GM12878 (cell line): ENCODE results near the gene SUPT3H. TPM values are rescaled to one million over a fixed set of nuclear protein-coding genes. Genes with fewer than 3 reads are reported as not detected.
"Not testable (repeated sequence)": the region's sequence is repeated elsewhere in the genome, so short reads cannot be mapped to it uniquely, and the experiment has no call there.

Source experiments
- ATAC-seq: fragments of 200-7000 bp; cut with Tn5 transposase; 3 replicates; pipeline ENCODE4 v1.9.1; 2020; ENCODE audit warnings: mild to moderate bottlenecking, moderate library complexity
- BruUV-seq: library from RNA; stranded (reverse); fragments of 400-500 nt; replicated peaks from 2 replicates; lab custom pipeline; 2021; lab: Mats Ljungman, UMichigan
- CTCF ChIA-PET: fragments of 300-600 bp; sonication (Branson Sonifier 250); formaldehyde crosslinking; extraction: SDS; loops from one replicate; lab custom pipeline; 2021; ENCODE audit warnings: inconsistent platforms; lab: Yijun Ruan, JAX
- POLR2A ChIA-PET: fragments of 350-600 bp; formaldehyde crosslinking; extraction: SDS; loops from one replicate; lab custom pipeline; 2021; ENCODE audit warnings: inconsistent platforms; lab: Charles Lee
- RAD21 ChIA-PET: fragments of 300-600 bp; sonication (Branson Sonifier 250); formaldehyde crosslinking; loops from one replicate; lab custom pipeline; 2023; ENCODE audit warnings: antibody characterized with exemption; ENCODE audit not compliant: unreplicated experiment; lab: Charles Lee
- SMC1A ChIA-PET: fragments of 300-600 bp; sonication (Branson Sonifier 250); formaldehyde crosslinking; loops from one replicate; lab custom pipeline; 2023; ENCODE audit not compliant: unreplicated experiment, uncharacterized antibody; lab: Charles Lee
- DNase-seq: peaks from one replicate; pipeline ENCODE4 v3.0.0-alpha.2; 2011; ENCODE audit warnings: low read depth, low spot score
- FAIRE-seq: peaks from 3 replicates; lab custom pipeline; 2011; peaks lifted over from hg19 to GRCh38; lab: Jason Lieb, UNC
- H2AFZ ChIP-seq: 2 replicates; pipeline ENCODE4 v1.6.0; 2011; ENCODE audit warnings: low read depth, low read length, control low read depth; ENCODE audit not compliant: control insufficient read depth
- H3K27ac ChIP-seq: 2 replicates; pipeline ENCODE4 v1.5.1; 2011; ENCODE audit warnings: control low read depth; ENCODE audit not compliant: control insufficient read depth, insufficient read depth
- H3K27me3 ChIP-seq, 2 experiments: replicated peaks in 1 of 2; 2 replicates each; pipeline versions ENCODE4 v1.6.0 to v1.6.1; 2011; ENCODE audit warnings: low read length in 1 of 2; ENCODE audit not compliant: control insufficient read depth in 2 of 2, insufficient read depth in 2 of 2
- H3K36me3 ChIP-seq, 2 experiments: 2 replicates each; pipeline ENCODE4 v1.5.1; 2011; ENCODE audit warnings: low read length in 1 of 2; ENCODE audit not compliant: control insufficient read depth in 2 of 2, insufficient read depth in 2 of 2
- H3K4me1 ChIP-seq: 2 replicates; pipeline ENCODE4 v1.6.1; 2011; ENCODE audit warnings: mild to moderate bottlenecking, low read length, moderate library complexity, mixed read lengths; ENCODE audit not compliant: control insufficient read depth, insufficient read depth
- H3K4me2 ChIP-seq: 2 replicates; pipeline ENCODE4 v1.6.0; 2011; ENCODE audit warnings: control low read depth; ENCODE audit not compliant: control insufficient read depth, insufficient read depth
- H3K4me3 ChIP-seq: fragments of 200-600 bp; sonication (generic); 2 replicates; pipeline ENCODE4 v1.5.1; 2016
- H3K79me2 ChIP-seq: 2 replicates; pipeline ENCODE4 v1.6.0; 2011; ENCODE audit warnings: low read length; ENCODE audit not compliant: control insufficient read depth, insufficient read depth
- H3K9ac ChIP-seq: 2 replicates; pipeline ENCODE4 v1.8.0; 2011; ENCODE audit warnings: low read length, control low read depth, mixed read lengths; ENCODE audit not compliant: control insufficient read depth, insufficient read depth
- H3K9me3 ChIP-seq: replicated peaks from 3 replicates; pipeline ENCODE4 v1.5.1; 2011; ENCODE audit warnings: mild to moderate bottlenecking, low read length; ENCODE audit not compliant: control insufficient read depth, insufficient read depth
- H4K20me1 ChIP-seq: 2 replicates; pipeline ENCODE4 v1.6.0; 2011; ENCODE audit not compliant: control insufficient read depth, insufficient read depth
- JUNB ChIP-seq: IDR thresholded peaks from 2 replicates; pipeline ENCODE4 v1.6.1; 2016; ENCODE audit warnings: antibody characterized with exemption, mild to moderate bottlenecking
- WGBS: methylation state at CpG from one replicate; pipeline ENCODE4 v1.1.6; 2016; ENCODE audit warnings: low lambda C conversion rate; ENCODE audit not compliant: insufficient replicate concordance, insufficient coverage; ENCODE audit errors: missing lambda C conversion rate; 5-methylcytosine and 5-hydroxymethylcytosine counted together
- in situ Hi-C: fragments of 300-500 bp; cut with MboI; formaldehyde crosslinking; loops from 9 replicates; pipeline ENCODE4 v1.14.3; 2018; ENCODE audit warnings: mixed read lengths
- intact Hi-C: fragments of 100-400 bp; cut with micrococcal nuclease; formaldehyde crosslinking; loops from one replicate; pipeline ENCODE4 v1.14.2; 2022; ENCODE audit not compliant: unreplicated experiment
- polyA plus RNA-seq, 11 experiments: library from polyadenylated mRNA; depleted of rRNA in 4 of 11; unstranded in 6 of 11; stranded (reverse) in 5 of 11; fragments of >200 nt; fragmentation: Nextera tagmentation in 4 of 11; fragmentation: Illumina TruSeq in 1 of 11; extraction: Ambion mirVana in 4 of 11; extraction: Trizol in 1 of 11; gene quantifications; 1 replicate in 1 of 11; 2 replicates in 10 of 11; pipeline versions ENCODE4 v1.2.1 to v1.2.3, GENCODE V29; 2011 to 2016; ENCODE audit warnings: inconsistent platforms in 2 of 11, missing spikeins in 2 of 11, low read depth in 1 of 11
- total RNA-seq, 4 experiments: library from RNA; depleted of rRNA in 3 of 4; stranded (reverse); fragments of >200 nt in 3 of 4; fragmentation: Illumina TruSeq in 1 of 4; extraction: Trizol in 1 of 4; gene quantifications; 2 replicates each; pipeline versions ENCODE4 v1.2.1 to v1.2.3, GENCODE V29; 2013 to 2021
- TF ChIP-seq, protein P1 (sequence below): fragments of 450-650 bp; IDR thresholded peaks from 2 replicates; pipeline ENCODE4 v1.6.1; 2017; ENCODE audit warnings: mild to moderate bottlenecking, low read depth, inconsistent platforms; ENCODE audit not compliant: poor library complexity, severe bottlenecking

The SUPT3H gene
- total and polyA plus RNA-seq, 10 of the 15 experiments (the other 5 are each of a cell fraction or from before 2014, with no cell fraction given): 0.51 to 3.7 (median 2.0) TPM

- TF ChIP-seq, protein P1, sequence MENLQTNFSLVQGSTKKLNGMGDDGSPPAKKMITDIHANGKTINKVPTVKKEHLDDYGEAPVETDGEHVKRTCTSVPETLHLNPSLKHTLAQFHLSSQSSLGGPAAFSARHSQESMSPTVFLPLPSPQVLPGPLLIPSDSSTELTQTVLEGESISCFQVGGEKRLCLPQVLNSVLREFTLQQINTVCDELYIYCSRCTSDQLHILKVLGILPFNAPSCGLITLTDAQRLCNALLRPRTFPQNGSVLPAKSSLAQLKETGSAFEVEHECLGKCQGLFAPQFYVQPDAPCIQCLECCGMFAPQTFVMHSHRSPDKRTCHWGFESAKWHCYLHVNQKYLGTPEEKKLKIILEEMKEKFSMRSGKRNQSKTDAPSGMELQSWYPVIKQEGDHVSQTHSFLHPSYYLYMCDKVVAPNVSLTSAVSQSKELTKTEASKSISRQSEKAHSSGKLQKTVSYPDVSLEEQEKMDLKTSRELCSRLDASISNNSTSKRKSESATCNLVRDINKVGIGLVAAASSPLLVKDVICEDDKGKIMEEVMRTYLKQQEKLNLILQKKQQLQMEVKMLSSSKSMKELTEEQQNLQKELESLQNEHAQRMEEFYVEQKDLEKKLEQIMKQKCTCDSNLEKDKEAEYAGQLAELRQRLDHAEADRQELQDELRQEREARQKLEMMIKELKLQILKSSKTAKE: no peak
- no peak for TF ChIP-seq JUNB
Measured at GRCh38 chr6:45044086-45044485, 333.6 kb downstream of the SUPT3H start (continued).

- H2AFZ ChIP-seq, FAIRE-seq, ATAC-seq, H3K4me1 ChIP-seq, H4K20me1 ChIP-seq, H3K36me3 ChIP-seq, POLR2A ChIA-PET, BruUV-seq, DNase-seq, H3K9ac ChIP-seq, H3K4me2 ChIP-seq, RAD21 ChIA-PET, H3K79me2 ChIP-seq, H3K27me3 ChIP-seq, H3K9me3 ChIP-seq, H3K4me3 ChIP-seq, CTCF ChIA-PET, in situ Hi-C loops, H3K27ac ChIP-seq, intact Hi-C loops: not testable (repeated sequence)
- SMC1A ChIA-PET: interaction anchor here (1.8 kb wide), 1 partner anchor 41 kb away, joined by 6 read pairs; no protein-coding TSS in a partner anchor
- WGBS: 50% methylated on average over 2 of the region's 2 CpGs
Measured at GRCh38 chr6:45042673-45043072, 335.1 kb downstream of the SUPT3H start.
